ENCODE results near the gene CCDC167.

Gene CCDC167

DNA sequence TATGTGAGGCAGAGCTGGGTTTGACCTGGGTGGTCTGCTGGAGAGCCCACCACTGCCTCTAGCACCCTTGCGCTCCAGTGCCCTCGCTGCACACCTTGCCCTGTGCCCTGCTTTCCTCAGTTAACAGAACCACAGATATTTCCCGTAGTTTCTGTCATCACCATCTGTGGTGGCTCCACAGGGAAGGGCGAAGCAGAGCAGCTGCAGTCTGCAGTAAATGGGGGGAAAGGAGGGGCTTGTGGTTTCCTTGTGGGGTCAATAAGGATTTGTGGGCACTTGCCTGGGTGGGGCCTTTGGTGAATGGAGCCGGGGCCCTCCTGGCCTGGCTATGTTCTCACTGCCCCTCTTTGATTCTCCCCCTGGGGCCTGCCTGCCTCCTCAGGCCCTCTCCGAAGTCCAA is 21.2 kb upstream of the CCDC167 start:
- peaks cover 76% of the 10 kb centered on the region for H3K4me1 Mint-ChIP-seq (ENCODE audit: low read depth)
- H3K9me3 Mint-ChIP-seq, result no peaks in the 10 kb centered on the region
- no peaks in the 10 kb centered on the region for H3K27me3 Mint-ChIP-seq
- H3K36me3 Mint-ChIP-seq (ENCODE audit: low read depth), result no peaks in the 10 kb centered on the region
- peak overlapping the region; percentile 73 for H3K27ac Mint-ChIP-seq
- H3K4me3 Mint-ChIP-seq, result peak overlapping the region; percentile 28

DNA sequence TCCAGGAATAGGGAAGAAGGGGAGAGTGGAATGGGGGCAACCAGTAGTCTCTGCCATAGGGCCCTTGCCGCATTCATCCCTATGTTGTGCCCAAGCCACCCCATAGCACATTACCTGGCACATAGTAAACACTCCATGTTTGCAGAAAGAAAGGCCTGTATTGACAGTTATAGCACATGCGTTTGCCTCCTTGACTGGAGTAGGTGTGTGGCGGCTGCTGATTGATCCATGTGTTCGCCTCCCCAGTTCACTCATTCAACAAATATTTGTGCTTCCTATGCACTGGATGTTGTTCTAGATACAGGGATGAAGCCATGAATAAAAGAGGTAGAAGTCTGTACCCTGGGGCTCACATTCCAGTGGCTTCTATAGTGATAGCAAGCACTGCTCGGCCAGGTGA is 19.8 kb upstream of the CCDC167 start:
- Mint-ChIP-seq H3K4me1 (ENCODE audit: low read depth) (peaks cover 76% of the 10 kb centered on the region), H3K9me3 (no peaks in the 10 kb centered on the region), H3K27ac (peak overlapping the region; percentile 26), H3K36me3 (ENCODE audit: low read depth) (no peaks in the 10 kb centered on the region), H3K27me3 (no peaks in the 10 kb centered on the region), H3K4me3 (peak overlapping the region; percentile 75)

DNA sequence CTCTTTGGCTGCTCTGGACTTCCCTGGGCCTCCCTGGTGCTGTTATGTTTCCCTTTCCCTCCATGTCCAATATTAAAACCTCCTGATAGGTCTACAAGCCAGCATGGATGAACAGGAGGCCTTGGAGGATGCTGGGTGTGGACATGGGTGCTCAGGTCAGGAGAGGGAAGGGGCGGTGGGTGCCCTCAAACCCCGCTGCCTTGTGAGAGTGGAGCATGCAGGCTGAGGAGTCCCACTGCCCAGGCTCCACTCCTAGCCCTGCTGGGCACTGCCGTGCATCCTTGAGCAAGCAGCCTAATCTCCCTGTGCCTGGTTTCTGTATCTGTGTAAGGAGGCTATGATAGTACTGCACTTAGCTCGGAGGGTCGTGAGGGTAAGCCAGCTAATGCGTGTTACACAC is 18.4 kb upstream of the CCDC167 start:
- Mint-ChIP-seq H3K27me3 (no peaks in the 10 kb centered on the region), H3K27ac (peak overlapping the region; percentile 94), H3K4me3 (peak overlapping the region; percentile 75), H3K9me3 (no peaks in the 10 kb centered on the region), H3K4me1 (ENCODE audit: low read depth) (peaks cover 90% of the 10 kb centered on the region), H3K36me3 (ENCODE audit: low read depth) (no peaks in the 10 kb centered on the region)

DNA sequence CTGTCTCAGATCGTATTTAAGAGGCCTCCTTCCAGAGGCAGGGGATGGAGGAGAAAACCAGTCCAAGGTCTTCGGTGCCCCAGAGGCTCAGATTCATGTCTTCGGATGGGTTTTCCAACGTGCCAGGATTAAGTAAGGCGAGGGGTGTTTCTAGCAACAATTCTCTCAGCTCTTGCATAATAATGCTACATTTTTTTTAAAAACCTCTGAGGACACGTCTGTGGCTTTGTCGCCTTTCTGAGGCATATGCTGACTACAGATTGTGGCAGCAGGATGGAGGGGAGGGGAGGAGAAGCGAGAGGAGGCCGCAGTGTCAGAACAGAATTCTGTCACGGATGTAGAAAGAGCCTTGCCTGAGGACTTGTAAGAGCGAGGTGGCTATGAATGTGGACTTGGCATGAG is 17.7 kb upstream of the CCDC167 start:
- Mint-ChIP-seq H3K36me3 (ENCODE audit: low read depth) (no peaks in the 10 kb centered on the region), H3K27me3 (no peaks in the 10 kb centered on the region), H3K9me3 (no peaks in the 10 kb centered on the region), H3K4me3 (peak overlapping the region; percentile 75), H3K4me1 (ENCODE audit: low read depth) (peaks cover 90% of the 10 kb centered on the region), H3K27ac (peak overlapping the region; percentile 94)

DNA sequence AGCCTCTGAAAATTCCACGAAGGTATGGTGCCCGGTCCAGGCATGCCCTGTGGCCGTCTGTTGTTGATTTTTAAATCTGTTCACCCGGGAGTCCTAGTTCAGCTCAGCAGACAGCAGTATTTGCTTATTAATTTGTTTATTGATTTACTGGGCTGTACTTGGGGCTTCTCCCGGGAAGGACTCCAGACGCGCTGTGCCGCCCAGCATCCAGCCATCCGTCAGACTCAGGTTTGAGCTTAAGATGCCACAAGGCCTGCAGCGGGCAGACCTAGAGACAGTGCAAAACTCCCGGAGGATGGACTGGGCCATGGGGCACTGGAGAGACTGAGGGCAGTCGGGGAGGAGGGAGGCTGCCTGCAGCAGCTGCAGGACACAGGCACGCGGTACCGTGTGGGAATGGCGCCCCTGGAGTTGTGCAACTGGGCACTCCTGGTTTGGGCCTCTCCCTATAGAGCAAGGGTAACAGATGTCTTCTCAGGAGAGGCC is 17.3 kb upstream of the CCDC167 start:
- Mint-ChIP-seq H3K4me1 (ENCODE audit: low read depth) (peaks cover 86% of the 10 kb centered on the region), H3K36me3 (ENCODE audit: low read depth) (no peaks in the 10 kb centered on the region), H3K4me3 (peak overlapping the region; percentile 75), H3K9me3 (no peaks in the 10 kb centered on the region), H3K27me3 (no peaks in the 10 kb centered on the region), H3K27ac (peak overlapping the region; percentile 94)

DNA sequence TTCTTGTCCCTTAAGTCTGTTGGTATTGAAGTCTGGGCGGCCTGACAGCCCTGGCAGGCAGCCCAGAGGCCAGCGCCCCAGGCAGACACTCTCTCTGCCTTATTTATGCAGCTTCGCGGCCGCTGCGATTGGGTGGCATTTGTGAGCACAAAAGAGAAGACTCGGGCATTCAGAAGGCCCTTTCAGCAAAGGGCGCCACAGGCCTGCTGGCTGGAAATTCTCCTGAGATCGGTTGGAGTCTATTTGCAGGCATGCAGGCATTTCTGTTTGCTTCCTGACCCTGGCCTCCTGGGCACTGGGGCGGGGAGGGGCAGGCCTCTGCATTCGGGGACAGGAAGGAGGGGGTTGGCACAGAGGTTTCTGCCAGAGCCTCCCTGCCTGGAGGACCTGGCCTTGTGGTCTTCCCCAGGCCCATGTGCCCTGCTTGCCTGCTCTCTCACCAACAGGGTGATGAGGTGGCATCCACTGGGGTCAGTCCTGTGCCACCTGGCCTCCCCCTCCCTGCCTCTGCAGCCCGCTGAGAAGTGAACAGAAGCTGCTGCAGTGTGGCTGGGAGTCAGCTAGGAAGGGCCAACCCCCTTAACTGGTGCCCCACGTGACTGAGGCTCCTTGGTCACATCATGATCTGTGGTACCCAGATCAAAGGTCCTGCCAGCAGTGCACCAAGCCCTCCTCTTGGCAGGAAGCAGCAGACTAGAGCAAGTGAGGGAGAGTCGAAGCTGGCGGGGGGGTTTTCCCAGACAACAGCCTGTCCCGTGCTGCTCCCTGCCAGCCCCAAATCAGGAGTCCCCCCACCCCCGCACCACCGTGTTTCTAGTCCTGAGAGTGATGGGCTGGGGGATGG is 16.6 kb upstream of the CCDC167 start:
- Mint-ChIP-seq H3K9me3 (no peaks in the 10 kb centered on the region), H3K4me3 (peak overlapping the region; percentile 75), H3K27ac (peak overlapping the region; percentile 94), H3K4me1 (ENCODE audit: low read depth) (peaks cover 79% of the 10 kb centered on the region), H3K27me3 (no peaks in the 10 kb centered on the region), H3K36me3 (ENCODE audit: low read depth) (no peaks in the 10 kb centered on the region)

- Mint-ChIP-seq H3K27ac (peak overlapping the region; percentile 94), H3K4me3 (peak overlapping the region; percentile 75), H3K4me1 (ENCODE audit: low read depth) (peaks cover 73% of the 10 kb centered on the region), H3K27me3 (no peaks in the 10 kb centered on the region), H3K36me3 (ENCODE audit: low read depth) (no peaks in the 10 kb centered on the region), H3K9me3 (no peaks in the 10 kb centered on the region)
Measured at GRCh38 chr6:37515712-37516075, 16.0 kb upstream of the CCDC167 start.

DNA sequence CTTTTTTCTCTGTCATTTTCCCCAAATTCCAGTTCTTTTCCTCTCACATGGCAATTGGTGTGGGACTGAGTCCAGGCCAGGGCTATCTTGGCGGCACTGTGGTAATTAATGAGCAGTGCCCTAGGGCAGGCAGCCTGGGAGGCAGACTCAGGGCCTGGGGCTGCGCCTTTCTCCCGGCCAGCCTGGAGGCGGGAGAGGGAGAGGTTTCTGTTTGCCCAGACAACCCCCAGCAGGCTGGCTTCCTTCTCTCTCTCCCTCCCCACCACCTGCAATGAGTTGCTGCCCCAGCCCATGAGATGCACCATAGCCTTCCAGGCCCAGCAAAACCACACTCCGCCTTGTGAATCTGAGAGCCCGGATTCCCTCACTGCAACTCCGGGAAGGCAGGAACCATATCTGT is 15.1 kb upstream of the CCDC167 start:
- Mint-ChIP-seq H3K4me3 (peak overlapping the region; percentile 47), H3K9me3 (peaks cover under 1% of the 10 kb centered on the region), H3K36me3 (ENCODE audit: low read depth) (no peaks in the 10 kb centered on the region), H3K27me3 (no peaks in the 10 kb centered on the region), H3K27ac (peak overlapping the region; percentile 80), H3K4me1 (ENCODE audit: low read depth) (peaks cover 69% of the 10 kb centered on the region)

DNA sequence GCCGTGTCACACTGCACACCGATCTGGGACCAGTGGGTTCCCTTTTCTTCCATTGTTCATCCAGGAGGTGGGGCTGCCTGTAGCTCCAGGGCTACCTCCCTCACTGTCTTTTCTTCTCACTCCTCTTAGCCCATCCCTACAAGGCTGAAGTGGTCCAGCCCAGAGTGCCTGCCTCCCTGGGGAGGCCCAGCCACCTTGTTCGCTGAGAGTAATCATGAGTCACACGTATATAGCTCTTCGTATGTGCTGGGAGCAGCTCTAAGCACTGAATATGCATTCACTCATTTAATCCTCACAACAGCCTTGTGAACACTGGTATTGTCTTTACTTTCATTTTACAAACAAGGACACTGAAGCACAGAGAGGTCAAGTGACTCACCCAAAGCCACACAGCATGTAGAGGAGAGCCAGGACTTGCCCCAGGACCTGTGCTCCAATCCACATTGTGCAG is 14.7 kb upstream of the CCDC167 start:
- Mint-ChIP-seq H3K27me3 (no peaks in the 10 kb centered on the region), H3K4me1 (ENCODE audit: low read depth) (peaks cover 66% of the 10 kb centered on the region), H3K4me3 (peak overlapping the region; percentile 47), H3K36me3 (ENCODE audit: low read depth) (no peaks in the 10 kb centered on the region), H3K9me3 (peaks cover 4% of the 10 kb centered on the region), H3K27ac (peak overlapping the region; percentile 80)

- Mint-ChIP-seq H3K36me3 (ENCODE audit: low read depth) (no peaks in the 10 kb centered on the region), H3K4me1 (ENCODE audit: low read depth) (peaks cover 61% of the 10 kb centered on the region), H3K9me3 (peaks cover 4% of the 10 kb centered on the region), H3K4me3 (no peak overlapping the region), H3K27me3 (no peaks in the 10 kb centered on the region), H3K27ac (peak overlapping the region; percentile 57)
Measured at GRCh38 chr6:37513576-37513975, 13.9 kb upstream of the CCDC167 start.

DNA sequence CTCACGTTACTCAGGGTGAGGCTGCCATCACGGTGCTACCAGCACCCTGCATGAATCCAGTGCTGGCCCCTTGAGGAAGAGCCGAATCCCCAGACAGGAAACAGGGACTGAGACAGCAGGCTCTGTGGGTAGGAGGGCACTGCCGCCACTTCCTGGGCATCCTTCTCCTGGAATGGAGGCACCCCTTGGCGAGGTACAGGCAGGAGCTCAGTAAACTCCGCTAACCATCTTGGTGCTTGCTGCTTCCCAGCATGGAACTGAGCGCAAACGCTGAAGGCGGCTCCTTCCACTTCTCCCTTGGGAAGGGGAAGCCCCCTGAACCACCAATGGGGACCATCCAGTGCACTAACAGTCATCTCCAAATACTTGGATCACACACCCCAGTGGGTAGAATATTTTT is 13.5 kb upstream of the CCDC167 start:
- Mint-ChIP-seq H3K4me3 (no peak overlapping the region), H3K9me3 (peaks cover 4% of the 10 kb centered on the region), H3K27ac (no peak overlapping the region), H3K36me3 (ENCODE audit: low read depth) (no peaks in the 10 kb centered on the region), H3K4me1 (ENCODE audit: low read depth) (peaks cover 61% of the 10 kb centered on the region), H3K27me3 (no peaks in the 10 kb centered on the region)

DNA sequence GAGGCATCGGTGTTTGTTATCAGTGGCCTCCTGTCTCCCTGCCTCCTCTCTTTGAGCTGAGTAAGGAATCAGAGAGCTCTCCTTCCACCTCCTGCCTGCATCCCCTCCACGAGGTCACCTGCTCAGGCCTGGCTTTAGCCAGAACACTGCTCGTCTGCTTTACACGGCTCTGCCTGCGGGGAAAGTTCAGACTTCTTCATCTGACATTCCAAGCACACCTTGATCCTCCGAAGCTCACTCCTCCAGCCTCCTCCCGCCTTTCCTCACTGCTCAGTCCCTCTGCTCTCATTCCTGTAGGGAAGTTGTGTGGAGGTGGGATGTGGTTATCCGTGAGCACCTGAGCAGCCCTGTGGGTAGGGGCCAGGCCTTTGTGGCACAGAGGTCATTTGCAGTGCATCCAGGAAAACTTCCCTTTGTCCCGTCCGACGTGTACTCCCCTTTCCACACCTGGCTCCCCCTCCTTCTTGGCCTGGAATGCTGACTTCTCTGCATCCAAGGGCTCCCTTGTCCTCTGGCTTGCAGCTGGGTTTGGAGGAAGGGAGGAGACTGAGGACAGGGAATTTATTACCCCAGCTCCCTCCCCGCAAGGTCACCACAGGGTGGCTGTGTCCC is 12.8 kb upstream of the CCDC167 start:
- H3K4me3 Mint-ChIP-seq, result no peak overlapping the region
- H3K4me1 Mint-ChIP-seq (ENCODE audit: low read depth), result peaks cover 58% of the 10 kb centered on the region

DNA sequence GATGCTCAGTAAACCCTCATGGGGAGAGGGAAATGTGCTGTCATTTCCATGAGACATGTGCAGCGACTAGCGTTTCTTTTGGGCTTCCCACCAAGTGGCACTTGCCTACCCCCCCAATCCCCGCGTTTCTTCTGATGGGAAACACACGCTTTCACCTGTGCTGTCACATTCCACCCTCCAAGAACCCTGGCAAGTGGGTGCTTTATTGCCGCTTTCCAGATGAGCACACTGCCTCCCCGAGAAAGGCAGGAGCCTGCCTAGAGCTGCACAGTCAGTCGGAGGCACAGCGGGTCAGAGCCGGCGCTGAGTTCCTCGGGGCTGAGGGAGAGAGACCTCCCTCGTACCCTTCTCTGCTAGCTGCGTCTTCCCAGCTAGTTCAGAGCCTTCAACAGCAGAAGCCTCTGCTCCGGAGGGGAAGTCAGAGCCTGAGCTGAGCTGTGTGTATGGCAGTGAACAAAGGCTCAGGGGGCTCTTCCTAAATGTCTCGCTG is 12.3 kb upstream of the CCDC167 start:
- Mint-ChIP-seq H3K4me3 (no peak overlapping the region), H3K27me3 (no peaks in the 10 kb centered on the region), H3K36me3 (ENCODE audit: low read depth) (no peaks in the 10 kb centered on the region), H3K27ac (no peak overlapping the region), H3K9me3 (peaks cover 4% of the 10 kb centered on the region), H3K4me1 (ENCODE audit: low read depth) (peaks cover 58% of the 10 kb centered on the region)

More for the DNA sequence above, 12.8 kb upstream of the CCDC167 start:
- no peak overlapping the region for H3K27ac Mint-ChIP-seq
- H3K27me3 Mint-ChIP-seq, result no peaks in the 10 kb centered on the region
- no peaks in the 10 kb centered on the region for H3K36me3 Mint-ChIP-seq (ENCODE audit: low read depth)
- peaks cover 4% of the 10 kb centered on the region for H3K9me3 Mint-ChIP-seq

DNA sequence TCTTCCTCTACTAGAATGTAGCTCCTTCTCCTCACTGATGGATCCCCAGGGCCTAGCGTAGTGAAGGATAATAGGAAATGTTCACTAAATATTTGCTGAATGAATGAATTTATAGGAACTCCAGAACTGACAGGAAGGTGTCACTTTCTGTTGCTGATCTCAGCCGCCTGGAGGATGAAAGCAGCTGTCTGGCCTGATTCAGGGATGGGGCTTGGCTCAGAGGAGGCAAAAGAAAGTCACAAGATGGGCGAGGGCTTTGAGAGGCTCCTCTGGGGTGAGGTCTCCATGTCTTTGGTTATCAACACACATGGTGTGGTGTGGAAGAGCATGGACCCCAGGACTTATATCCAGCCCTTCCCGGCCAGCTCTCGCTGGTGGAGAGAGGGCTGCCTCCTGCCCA is 11.5 kb upstream of the CCDC167 start:
- no peak overlapping the region for H3K27ac Mint-ChIP-seq
- no peaks in the 10 kb centered on the region for H3K36me3 Mint-ChIP-seq (ENCODE audit: low read depth)
- no peak overlapping the region for H3K4me3 Mint-ChIP-seq
- peaks cover 4% of the 10 kb centered on the region for H3K9me3 Mint-ChIP-seq
- H3K27me3 Mint-ChIP-seq, result no peaks in the 10 kb centered on the region
- H3K4me1 Mint-ChIP-seq (ENCODE audit: low read depth), result peaks cover 53% of the 10 kb centered on the region

DNA sequence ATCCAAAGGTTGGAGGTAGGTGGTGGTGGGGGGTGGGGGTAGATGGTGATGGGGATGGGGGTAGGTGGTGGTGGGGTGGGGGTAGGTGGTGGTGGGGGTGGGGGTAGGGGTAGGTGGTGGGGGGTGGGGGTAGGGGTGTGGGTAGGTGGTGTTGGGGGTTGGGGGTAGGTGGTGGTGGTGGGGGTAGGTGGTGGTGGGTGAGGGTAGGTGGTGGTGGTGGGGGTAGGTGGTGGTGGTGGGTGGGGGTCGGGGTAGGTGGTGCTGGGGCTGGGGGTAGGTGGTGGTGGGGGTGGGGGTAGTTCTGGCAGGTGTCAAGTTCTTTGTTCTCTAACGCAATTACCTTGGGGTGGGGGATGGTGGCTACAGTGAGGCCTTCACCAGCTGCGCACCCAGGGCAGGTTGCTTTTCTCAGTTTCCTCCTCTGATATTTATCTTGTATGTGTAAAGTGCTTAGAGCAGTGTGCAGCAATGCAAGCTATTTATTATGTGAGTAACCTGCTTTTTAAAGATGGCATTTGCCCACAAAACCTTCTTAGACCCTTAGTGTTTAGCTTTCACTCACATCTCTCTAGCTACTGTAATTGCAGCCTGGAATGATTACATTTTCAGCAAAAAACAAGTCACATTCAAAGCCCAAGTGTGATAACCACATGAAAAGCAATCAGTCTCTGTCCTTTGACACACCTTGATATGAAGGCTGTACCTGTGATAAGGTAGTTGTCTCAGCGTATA is 8.2 kb upstream of the CCDC167 start:
- H3K4me1 Mint-ChIP-seq (ENCODE audit: low read depth), result peaks cover 47% of the 10 kb centered on the region
- H3K27me3 Mint-ChIP-seq, result no peaks in the 10 kb centered on the region
- H3K4me3 Mint-ChIP-seq, result peak overlapping the region; percentile 8
- H3K9me3 Mint-ChIP-seq, result peaks cover 4% of the 10 kb centered on the region
- no peaks in the 10 kb centered on the region for H3K36me3 Mint-ChIP-seq (ENCODE audit: low read depth)
- H3K27ac Mint-ChIP-seq, result no peak overlapping the region
